ENCODE measurements around the gene DLGAP3.

- TF ChIP-seq CTCF (IDR thresholded peaks at IDR 0.05; ENCODE audit: borderline replicate concordance, extremely low read depth, low read length, poor library complexity, severe bottlenecking) (no peak), EZH2 (IDR thresholded peaks at IDR 0.05; ENCODE audit: borderline replicate concordance, low read depth, low read length, severe bottlenecking) (no peak)
Measured at GRCh38 chr1:34911465-34911864, 18.0 kb downstream of the DLGAP3 start.
